HPDE6-E6E7 (cell line): ENCODE measurements around the gene SLC6A12.
"Not testable (repeated sequence)": the region's sequence is repeated elsewhere in the genome, so short reads cannot be mapped to it uniquely, and the experiment has no call there.

Experiments
- DNase-seq: peaks from one replicate; pipeline ENCODE4 v3.0.0; 2011; ENCODE audit warnings: missing footprints; ENCODE audit errors: extremely low spot score

Gene SLC6A12

GRCh38 chr12:214003-214741, at the start of gene SLC6A12:
Gene SLC6A12, minus strand, starts transcription at chr12:214157. Its CDS starts 4,171 bp downstream, at chr12:209986.
- DNase-seq: no peak

GRCh38 chr12:263574-263973, 49.6 kb upstream of the SLC6A12 start:
- peak; percentile 19 for DNase-seq

GRCh38 chr12:262817-263216, 48.9 kb upstream of the SLC6A12 start, which contains the start of gene SLC6A13:
Gene SLC6A13, minus strand, starts transcription at chr12:262836. Its CDS starts 2,784 bp downstream, at chr12:260052.
- DNase-seq: no peak

- no peak for DNase-seq
Measured at GRCh38 chr12:262113-262512, 48.2 kb upstream of the SLC6A12 start.

GRCh38 chr12:257521-258321, 43.8 kb upstream of the SLC6A12 start:
- DNase-seq: no peak

GRCh38 chr12:256958-257357, 43.0 kb upstream of the SLC6A12 start:
- DNase-seq: no peak

- DNase-seq: no peak
Measured at GRCh38 chr12:256225-256624, 42.3 kb upstream of the SLC6A12 start.

- no peak for DNase-seq
Measured at GRCh38 chr12:254912-255311, 41.0 kb upstream of the SLC6A12 start.

- no peak for DNase-seq
Measured at GRCh38 chr12:254039-254438, 40.1 kb upstream of the SLC6A12 start.

- DNase-seq: no peak
Measured at GRCh38 chr12:253116-253831, 39.3 kb upstream of the SLC6A12 start.

- no peak for DNase-seq
Measured at GRCh38 chr12:252636-253035, 38.7 kb upstream of the SLC6A12 start.

- no peak for DNase-seq
Measured at GRCh38 chr12:247271-247670, 33.3 kb upstream of the SLC6A12 start.

GRCh38 chr12:243381-243780, 29.4 kb upstream of the SLC6A12 start:
- DNase-seq: no peak

GRCh38 chr12:242496-242895, 28.5 kb upstream of the SLC6A12 start:
- DNase-seq: no peak

GRCh38 chr12:241266-241665, 27.3 kb upstream of the SLC6A12 start:
- DNase-seq: no peak

GRCh38 chr12:240566-240965, 26.6 kb upstream of the SLC6A12 start:
- no peak for DNase-seq

- no peak for DNase-seq
Measured at GRCh38 chr12:238736-239398, 24.9 kb upstream of the SLC6A12 start.

- DNase-seq: no peak
Measured at GRCh38 chr12:238116-238515, 24.2 kb upstream of the SLC6A12 start.

- no peak for DNase-seq
Measured at GRCh38 chr12:237026-237815, 23.3 kb upstream of the SLC6A12 start.

- no peak for DNase-seq
Measured at GRCh38 chr12:236445-236844, 22.5 kb upstream of the SLC6A12 start.

GRCh38 chr12:235967-236366, 22.0 kb upstream of the SLC6A12 start:
- DNase-seq: not testable (repeated sequence)
